ENCODE results near the gene PAOX.

PAOX gene

GRCh38 chr10:133353988-133354605 lies 25.0 kb upstream of the PAOX start:
- TF ChIP-seq CTCF (IDR thresholded peaks at IDR 0.05; ENCODE audit: low read depth, low read length): no peak
- H3K4me3 ChIP-seq (ENCODE audit: low read depth, low read length): no peak overlapping the region
- no peak for DNase-seq (ENCODE audit: low read depth, low spot score)
- in situ Hi-C loops (cut with HindIII; ENCODE audit: low sequenced_read_pairs): no loop called here

GRCh38 chr10:133354672-133355240 lies 24.3 kb upstream of the PAOX start:
- in situ Hi-C loops (cut with HindIII; ENCODE audit: low sequenced_read_pairs): no loop called here

GRCh38 chr10:133355266-133355665 lies 23.8 kb upstream of the PAOX start:
- in situ Hi-C loops (cut with HindIII; ENCODE audit: low sequenced_read_pairs): no loop called here
- no peak overlapping the region for H3K4me3 ChIP-seq (ENCODE audit: low read depth, low read length)
- DNase-seq (ENCODE audit: low read depth, low spot score): no peak
- TF ChIP-seq CTCF (IDR thresholded peaks at IDR 0.05; ENCODE audit: low read depth, low read length): no peak

More at GRCh38 chr10:133354672-133355240, 24.3 kb upstream of the PAOX start:
- DNase-seq (ENCODE audit: low read depth, low spot score): no peak
- no peak for TF ChIP-seq CTCF (IDR thresholded peaks at IDR 0.05; ENCODE audit: low read depth, low read length)
- H3K4me3 ChIP-seq (ENCODE audit: low read depth, low read length): no peak overlapping the region

- TF ChIP-seq CTCF (IDR thresholded peaks at IDR 0.05; ENCODE audit: low read depth, low read length): no peak
- no peak overlapping the region for H3K4me3 ChIP-seq (ENCODE audit: low read depth, low read length)
- in situ Hi-C loops (cut with HindIII; ENCODE audit: low sequenced_read_pairs): no loop called here
- no peak for DNase-seq (ENCODE audit: low read depth, low spot score)
Observed at GRCh38 chr10:133355991-133356390, 23.1 kb upstream of the PAOX start.

- no peak for DNase-seq (ENCODE audit: low read depth, low spot score)
- TF ChIP-seq CTCF (IDR thresholded peaks at IDR 0.05; ENCODE audit: low read depth, low read length): no peak
- in situ Hi-C loops (cut with HindIII; ENCODE audit: low sequenced_read_pairs): no loop called here
Observed at GRCh38 chr10:133356549-133357284, 22.3 kb upstream of the PAOX start.

GRCh38 chr10:133357285-133358161 lies 21.5 kb upstream of the PAOX start, which contains the start of gene FUOM:
TSS of gene FUOM (minus strand) at chr10:133358019. CDS start at chr10:133358007, 12 bp downstream.
- TF ChIP-seq CTCF (IDR thresholded peaks at IDR 0.05; ENCODE audit: low read depth, low read length): no peak
- in situ Hi-C loops (cut with HindIII; ENCODE audit: low sequenced_read_pairs): no loop called here
- DNase-seq (ENCODE audit: low read depth, low spot score): peak; percentile 50

More at GRCh38 chr10:133356549-133357284, 22.3 kb upstream of the PAOX start:
- peak overlapping the region; percentile 49 for H3K4me3 ChIP-seq (ENCODE audit: low read depth, low read length)

More at GRCh38 chr10:133357285-133358161, 21.5 kb upstream of the PAOX start, which contains the start of gene FUOM:
- H3K4me3 ChIP-seq (ENCODE audit: low read depth, low read length): peak within 1 kb of the TSS; percentile 49

Measured in astrocyte of the spinal cord (primary cell).